ENCODE data around the gene DBI.
"Not testable (repeated sequence)": the region's sequence is repeated elsewhere in the genome, so short reads cannot be mapped to it uniquely, and the experiment has no call there.

The DBI gene

GRCh38 chr2:119366161-119366648, 572 bp upstream of the DBI start:
- DNase-seq = no peak

GRCh38 chr2:119367472-119368099, 809 bp downstream of the DBI start:
- peak; percentile 9 for DNase-seq

GRCh38 chr2:119369845-119370244, 3.1 kb downstream of the DBI start:
- no peak for DNase-seq

GRCh38 chr2:119371111-119371510, 4.3 kb downstream of the DBI start:
- no peak for DNase-seq

GRCh38 chr2:119372778-119373568, 6.2 kb downstream of the DBI start:
- no peak for DNase-seq

GRCh38 chr2:119373907-119374745, 7.3 kb downstream of the DBI start:
- not testable (repeated sequence) for DNase-seq

- not testable (repeated sequence) for DNase-seq
Measured at GRCh38 chr2:119376406-119376805, 9.6 kb downstream of the DBI start.

- no peak for DNase-seq
Measured at GRCh38 chr2:119376810-119377209, 10.0 kb downstream of the DBI start.

GRCh38 chr2:119377294-119377992, 10.7 kb downstream of the DBI start:
- no peak for DNase-seq

GRCh38 chr2:119377993-119378345, 11.2 kb downstream of the DBI start:
- no peak for DNase-seq

- DNase-seq = no peak
Measured at GRCh38 chr2:119378566-119378965, 11.8 kb downstream of the DBI start.

GRCh38 chr2:119383410-119384140, 16.8 kb downstream of the DBI start:
- DNase-seq = peak; percentile 36

GRCh38 chr2:119384971-119385370, 18.2 kb downstream of the DBI start:
- no peak for DNase-seq

GRCh38 chr2:119385466-119385865, 18.7 kb downstream of the DBI start:
- DNase-seq = no peak

- peak; percentile 59 for DNase-seq
Measured at GRCh38 chr2:119387381-119388129, 20.8 kb downstream of the DBI start.

GRCh38 chr2:119389615-119390306, 23.0 kb downstream of the DBI start:
- no peak for DNase-seq

GRCh38 chr2:119393971-119394748, 27.4 kb downstream of the DBI start:
- no peak for DNase-seq

- no peak for DNase-seq
Measured at GRCh38 chr2:119397196-119397595, 30.4 kb downstream of the DBI start.

- no peak for DNase-seq
Measured at GRCh38 chr2:119402106-119402505, 35.3 kb downstream of the DBI start.
